ENCODE measurements around the gene SLC44A1.
A peak's percentile ranks its signal among the peaks of the same experiment; 100 is the strongest.

SLC44A1 gene

GRCh38 chr9:105306351-105307140 is 62.1 kb downstream of the SLC44A1 start:
- no peak for TF ChIP-seq ZFX (IDR thresholded peaks at IDR 0.05; ENCODE audit: borderline replicate concordance)
- TF ChIP-seq, protein P1, sequence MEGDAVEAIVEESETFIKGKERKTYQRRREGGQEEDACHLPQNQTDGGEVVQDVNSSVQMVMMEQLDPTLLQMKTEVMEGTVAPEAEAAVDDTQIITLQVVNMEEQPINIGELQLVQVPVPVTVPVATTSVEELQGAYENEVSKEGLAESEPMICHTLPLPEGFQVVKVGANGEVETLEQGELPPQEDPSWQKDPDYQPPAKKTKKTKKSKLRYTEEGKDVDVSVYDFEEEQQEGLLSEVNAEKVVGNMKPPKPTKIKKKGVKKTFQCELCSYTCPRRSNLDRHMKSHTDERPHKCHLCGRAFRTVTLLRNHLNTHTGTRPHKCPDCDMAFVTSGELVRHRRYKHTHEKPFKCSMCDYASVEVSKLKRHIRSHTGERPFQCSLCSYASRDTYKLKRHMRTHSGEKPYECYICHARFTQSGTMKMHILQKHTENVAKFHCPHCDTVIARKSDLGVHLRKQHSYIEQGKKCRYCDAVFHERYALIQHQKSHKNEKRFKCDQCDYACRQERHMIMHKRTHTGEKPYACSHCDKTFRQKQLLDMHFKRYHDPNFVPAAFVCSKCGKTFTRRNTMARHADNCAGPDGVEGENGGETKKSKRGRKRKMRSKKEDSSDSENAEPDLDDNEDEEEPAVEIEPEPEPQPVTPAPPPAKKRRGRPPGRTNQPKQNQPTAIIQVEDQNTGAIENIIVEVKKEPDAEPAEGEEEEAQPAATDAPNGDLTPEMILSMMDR (IDR thresholded peaks at IDR 0.05), result no peak
- no peak overlapping the region for H3K27ac ChIP-seq

- peak overlapping the region; percentile 65 for H3K27ac ChIP-seq
Measured at GRCh38 chr9:105307591-105308130, 63.2 kb downstream of the SLC44A1 start.

DNA sequence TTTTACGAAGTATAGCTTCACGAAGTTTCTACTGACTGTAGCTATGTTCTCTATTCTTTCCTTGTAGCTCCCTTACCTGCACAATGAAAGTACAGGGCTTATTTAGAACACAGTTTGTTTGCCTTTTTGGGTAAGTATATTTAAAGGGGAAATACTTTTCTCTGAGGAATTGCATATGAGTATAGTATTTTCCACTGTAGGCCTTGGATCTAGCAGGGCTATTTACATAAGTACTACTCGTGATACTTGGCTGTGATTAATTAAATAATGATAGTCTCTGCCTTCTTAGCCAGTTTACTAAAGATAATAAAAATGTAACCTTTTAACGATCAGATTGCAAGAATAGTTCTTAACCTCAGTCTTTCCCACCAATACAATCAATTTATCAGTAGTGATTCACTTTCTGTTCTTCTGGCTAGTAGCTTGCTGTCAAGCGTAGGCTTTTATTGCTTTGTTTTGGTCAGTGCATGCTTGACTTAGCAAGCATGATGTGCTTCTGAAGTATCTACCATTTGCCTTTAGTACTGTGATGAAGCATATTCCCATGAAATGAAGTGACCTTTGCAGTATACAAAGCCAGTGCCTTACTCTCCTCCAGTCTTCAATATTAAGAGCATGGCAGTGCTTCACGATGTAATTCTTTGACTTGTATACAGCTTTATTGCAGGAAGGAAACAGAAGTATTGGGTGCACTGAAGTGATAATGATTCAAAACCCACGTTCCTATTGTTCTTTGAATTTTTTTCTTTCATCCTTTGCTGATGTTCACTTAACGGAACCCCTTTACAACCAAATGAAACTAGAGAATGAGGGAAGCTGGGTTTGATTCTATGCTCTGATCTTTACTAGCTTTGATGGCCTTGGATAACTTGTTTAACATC is 64.2 kb downstream of the SLC44A1 start:
- peak overlapping the region; percentile 65 for H3K27ac ChIP-seq
- TF ChIP-seq, protein P1 (IDR thresholded peaks at IDR 0.05), result no peak
- TF ChIP-seq ZFX (IDR thresholded peaks at IDR 0.05; ENCODE audit: borderline replicate concordance), result no peak

More at GRCh38 chr9:105307591-105308130, 63.2 kb downstream of the SLC44A1 start:
- TF ChIP-seq ZFX (IDR thresholded peaks at IDR 0.05; ENCODE audit: borderline replicate concordance), result no peak
- TF ChIP-seq, protein P1 (IDR thresholded peaks at IDR 0.05), result no peak

DNA sequence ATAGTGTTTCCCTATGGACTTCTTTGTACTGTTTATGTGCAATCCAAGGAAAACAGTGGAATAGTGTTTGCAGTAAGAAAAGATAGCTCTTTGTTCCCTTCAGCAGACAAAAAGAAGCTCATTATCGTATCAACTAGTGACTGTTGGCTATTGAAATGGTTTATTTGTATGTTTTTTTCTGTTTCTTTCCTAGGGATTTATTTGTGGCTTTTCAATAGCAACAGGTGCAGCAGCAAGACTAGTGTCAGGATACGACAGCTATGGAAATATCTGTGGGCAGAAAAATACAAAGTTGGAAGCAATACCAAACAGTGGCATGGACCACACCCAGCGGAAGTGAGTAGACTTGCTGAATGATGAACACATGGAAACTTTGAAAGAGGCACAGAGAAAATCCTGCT is 65.1 kb downstream of the SLC44A1 start:
- TF ChIP-seq ZFX (IDR thresholded peaks at IDR 0.05; ENCODE audit: borderline replicate concordance), result no peak
- TF ChIP-seq, protein P1 (IDR thresholded peaks at IDR 0.05), result no peak

DNA sequence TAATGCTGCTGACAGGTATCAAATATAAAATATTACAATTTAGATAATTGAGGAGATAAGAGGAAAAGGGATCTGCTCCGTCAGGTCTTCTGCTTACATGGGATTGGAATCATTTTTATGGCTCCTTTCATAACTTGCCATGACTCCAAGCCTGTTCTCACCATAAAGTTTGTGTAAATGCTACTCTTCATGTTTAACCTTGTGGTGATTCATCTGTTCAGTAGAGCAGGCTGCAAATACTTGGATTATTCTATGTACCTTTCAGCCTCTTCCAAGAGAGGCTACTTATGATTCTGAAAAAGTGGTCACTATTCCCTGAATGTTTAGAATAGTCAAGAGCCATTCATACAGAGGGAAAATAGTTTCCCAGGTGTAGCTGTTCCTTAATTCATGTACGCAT is 66.9 kb downstream of the SLC44A1 start:
- H3K27ac ChIP-seq, result no peak overlapping the region

More for the DNA sequence above, 65.1 kb downstream of the SLC44A1 start:
- H3K27ac ChIP-seq, result peak overlapping the region; percentile 65

DNA sequence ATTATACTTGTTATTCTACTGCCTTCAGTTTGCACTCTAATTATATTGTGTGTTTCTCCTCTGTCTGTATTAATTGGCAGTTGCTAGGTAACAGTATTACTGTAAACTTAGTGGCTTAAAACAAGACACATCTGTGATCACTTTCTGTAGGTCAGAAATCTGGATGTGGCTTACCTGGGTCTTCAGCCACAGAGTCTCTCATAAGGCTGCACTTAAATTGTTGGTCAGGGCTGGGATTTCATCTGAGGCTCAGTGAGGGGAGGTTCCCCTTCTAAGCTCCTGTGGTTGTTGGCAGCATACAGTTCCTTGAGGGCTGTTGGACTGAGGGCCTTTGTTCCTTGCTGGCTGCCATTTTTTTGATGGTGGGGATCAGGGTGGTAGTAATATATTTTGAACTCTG is 68.8 kb downstream of the SLC44A1 start:
- no peak overlapping the region for H3K27ac ChIP-seq
- TF ChIP-seq, protein P1 (IDR thresholded peaks at IDR 0.05), result no peak
- no peak for TF ChIP-seq ZFX (IDR thresholded peaks at IDR 0.05; ENCODE audit: borderline replicate concordance)

More for the DNA sequence above, 66.9 kb downstream of the SLC44A1 start:
- TF ChIP-seq ZFX (IDR thresholded peaks at IDR 0.05; ENCODE audit: borderline replicate concordance), result no peak
- TF ChIP-seq, protein P1 (IDR thresholded peaks at IDR 0.05), result no peak
